HT-29 (cell line): ENCODE measurements around the gene SURF2. TPM values are rescaled to one million over a fixed set of nuclear protein-coding genes. Genes with fewer than 3 reads are reported as not detected.

Source experiments
- DNase-seq: peaks from one replicate; pipeline ENCODE4 v3.0.0-alpha.2; 2015; ENCODE audit warnings: low spot score
- total RNA-seq: library from RNA; depleted of rRNA; stranded (reverse); fragments of >200 nt; shearing (Covaris generic); gene quantifications from 2 replicates; pipeline ENCODE4 v1.2.3, GENCODE V29; 2014

Gene SURF2
- total RNA-seq, 1 experiment from 2014 or later, result 94.2 TPM

DNA sequence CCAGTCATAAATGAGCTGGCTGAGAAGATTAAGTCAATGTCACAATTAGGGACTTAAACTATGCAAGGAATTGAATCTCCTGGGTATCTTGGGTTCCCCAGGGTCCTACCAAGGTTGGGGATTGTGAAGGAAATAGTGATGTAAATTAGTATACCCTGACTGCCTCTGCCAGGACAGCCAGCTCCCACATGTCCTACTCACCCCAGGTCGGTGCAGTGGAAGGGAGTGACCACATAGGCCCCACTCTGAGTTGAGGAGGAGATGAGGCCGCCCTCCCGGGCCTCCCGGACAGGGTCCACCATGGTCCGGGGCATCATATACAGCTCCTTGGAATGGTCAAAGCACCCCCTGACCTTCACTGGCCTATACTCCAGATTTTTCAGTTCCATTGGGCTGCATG lies 2.8 kb upstream of the SURF2 start:
- DNase-seq, result no peak

DNA sequence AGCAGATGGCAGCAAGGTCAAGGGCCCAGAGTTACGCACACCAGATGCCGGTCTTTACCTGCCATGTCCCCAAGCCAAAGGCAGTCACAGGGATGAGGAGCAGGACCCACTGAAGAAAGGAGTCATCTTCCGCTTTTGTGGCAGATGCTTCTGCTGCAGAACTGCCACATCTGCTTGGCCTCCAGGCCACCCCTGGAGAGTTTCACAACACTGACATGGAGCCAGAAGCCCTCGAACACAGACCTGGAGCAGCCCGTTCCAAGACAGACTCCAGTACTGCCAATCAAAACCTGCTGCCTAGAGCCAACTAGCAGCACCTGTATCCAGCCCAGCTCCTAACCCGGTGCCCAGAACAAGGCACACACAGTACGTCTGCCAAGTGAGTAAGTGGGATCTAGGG lies 1.6 kb upstream of the SURF2 start:
- DNase-seq, result no peak

DNA sequence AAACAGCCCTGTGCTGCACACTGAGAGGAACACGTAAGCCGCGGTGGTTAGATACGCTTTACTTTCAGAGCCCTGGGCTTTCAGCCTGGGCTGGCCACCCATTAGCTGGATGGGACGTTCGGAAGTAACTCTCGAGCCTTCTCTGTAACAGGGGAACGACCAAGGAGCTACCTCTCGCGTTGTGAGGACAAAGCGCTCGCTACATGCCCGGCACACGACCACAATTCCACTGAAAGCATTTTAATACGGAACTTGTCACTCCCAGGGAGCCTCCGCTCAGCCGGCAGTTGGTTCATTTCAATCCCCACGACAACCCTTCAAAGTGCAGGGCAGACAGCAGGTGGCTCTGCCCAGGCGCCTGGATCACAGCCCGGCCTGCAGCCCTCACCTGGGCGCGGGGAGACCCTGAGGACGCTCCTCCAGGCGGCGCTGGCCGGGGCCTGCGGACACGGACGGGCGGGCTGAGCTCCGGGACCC lies 431 bp upstream of the SURF2 start:
- DNase-seq, result peak; percentile 52

DNA sequence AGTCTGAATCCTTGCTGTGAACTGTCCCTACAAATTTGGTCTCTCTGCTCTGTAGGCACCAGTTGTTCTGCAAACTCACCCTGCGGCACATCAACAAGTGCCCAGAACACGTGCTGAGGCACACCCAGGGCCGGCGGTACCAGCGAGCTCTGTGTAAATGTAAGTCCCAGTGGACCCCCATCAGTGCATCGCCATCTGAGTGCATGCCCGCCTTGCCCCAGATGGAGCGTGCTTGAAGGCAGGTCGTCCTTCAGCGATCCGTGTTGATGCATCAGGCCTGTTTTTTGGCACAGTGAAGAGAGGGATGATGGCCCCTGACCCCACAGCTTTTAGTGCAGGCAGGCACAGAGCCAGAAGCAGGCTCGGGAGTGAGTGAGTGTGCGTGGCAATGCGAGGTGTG lies 1.3 kb downstream of the SURF2 start:
- DNase-seq, result no peak

- DNase-seq, result no peak
These were observed 3.2 kb downstream of the SURF2 start for GRCh38 chr9:133359399-133360175.

DNA sequence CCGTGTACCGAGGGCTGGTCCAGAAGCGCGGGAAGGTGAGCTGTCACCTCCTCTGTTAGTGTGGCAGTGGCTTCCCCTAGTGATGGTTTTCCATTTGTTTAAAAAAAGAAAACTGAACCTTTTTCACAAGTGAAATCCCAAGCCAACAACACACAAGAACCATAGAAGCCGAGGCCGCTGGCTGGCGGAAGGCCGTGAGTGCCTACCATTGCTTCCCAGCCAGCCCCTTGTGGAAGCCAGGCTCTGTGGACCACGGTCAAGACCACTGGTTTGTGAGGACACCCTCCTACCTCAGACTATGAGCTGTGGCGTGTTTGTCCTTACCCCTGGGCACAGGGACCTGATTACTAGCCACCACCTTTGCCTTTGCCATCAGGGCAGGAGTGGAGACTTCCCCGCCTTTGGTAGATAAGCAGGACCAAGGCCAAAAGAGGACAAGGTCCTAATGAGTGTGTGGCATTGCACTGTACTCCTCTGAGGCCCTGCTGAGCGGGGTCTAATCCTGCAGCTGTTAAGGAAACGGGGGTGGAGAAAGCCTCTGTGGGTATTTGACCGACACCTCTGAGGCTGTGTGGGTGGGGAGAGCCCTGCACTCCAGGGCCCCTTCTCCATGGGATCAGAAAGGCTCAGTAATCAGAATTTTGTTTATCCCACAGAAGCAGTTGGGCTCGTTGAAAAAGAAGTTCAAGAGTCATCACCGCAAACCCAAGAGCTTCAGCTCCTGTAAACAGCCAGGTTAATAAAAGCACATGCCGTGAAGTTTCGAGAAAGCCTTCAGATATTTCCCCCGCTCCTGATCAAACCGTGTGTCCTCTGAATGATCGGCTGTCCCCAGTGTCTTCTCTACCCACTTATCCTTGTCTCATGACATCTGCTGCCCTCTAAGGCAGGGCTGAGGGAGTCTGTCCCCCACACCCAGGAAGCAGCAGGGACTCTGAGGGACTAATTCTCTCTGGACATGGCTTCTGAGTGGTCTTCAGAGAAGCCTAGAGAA lies 4.3 kb downstream of the SURF2 start:
- no peak for DNase-seq

GRCh38 chr9:133361507-133362092 lies 5.2 kb downstream of the SURF2 start:
- DNase-seq, result no peak

- no peak for DNase-seq
These were observed 6.2 kb downstream of the SURF2 start for GRCh38 chr9:133362359-133363044.

DNA sequence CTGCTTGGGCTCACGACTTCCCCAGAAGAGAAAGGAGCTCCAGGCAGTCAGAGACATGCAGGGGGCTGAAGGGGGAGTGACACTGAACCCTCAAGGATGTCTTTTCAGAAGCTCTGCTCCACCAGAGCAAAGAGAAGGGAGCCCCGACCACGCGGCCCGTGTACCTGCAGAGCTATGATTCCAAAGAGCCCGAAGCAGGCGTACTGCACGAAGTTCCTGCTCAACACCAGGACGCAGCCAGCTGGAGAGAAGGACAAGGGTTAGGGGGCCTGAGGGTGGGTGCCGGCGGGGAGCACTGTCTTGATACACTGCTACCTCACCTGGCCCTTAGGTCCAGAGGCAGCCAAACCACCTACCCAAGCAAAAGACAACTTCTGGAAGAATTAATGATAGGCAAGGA lies 10.1 kb downstream of the SURF2 start:
- DNase-seq, result no peak

DNA sequence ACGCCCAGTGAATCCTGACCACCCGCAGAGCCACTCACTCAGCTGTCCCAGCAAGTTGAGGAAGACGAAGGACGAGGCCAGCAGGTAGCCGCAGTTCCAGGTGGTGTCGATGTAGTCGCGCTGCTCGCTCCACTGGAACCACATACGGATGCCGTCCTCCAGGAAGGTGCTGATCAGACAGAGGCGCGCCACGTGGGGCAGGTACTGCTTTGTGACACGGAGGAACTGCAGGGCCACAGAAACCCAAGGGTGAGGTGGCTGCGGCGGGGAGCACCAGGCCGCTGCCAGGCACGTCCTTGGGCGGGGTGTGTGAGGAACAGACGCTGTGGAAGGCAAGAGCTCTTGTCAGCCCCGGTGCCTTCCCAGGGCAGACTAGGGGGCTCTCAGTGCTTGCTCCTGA lies 10.9 kb downstream of the SURF2 start:
- DNase-seq, result no peak

DNA sequence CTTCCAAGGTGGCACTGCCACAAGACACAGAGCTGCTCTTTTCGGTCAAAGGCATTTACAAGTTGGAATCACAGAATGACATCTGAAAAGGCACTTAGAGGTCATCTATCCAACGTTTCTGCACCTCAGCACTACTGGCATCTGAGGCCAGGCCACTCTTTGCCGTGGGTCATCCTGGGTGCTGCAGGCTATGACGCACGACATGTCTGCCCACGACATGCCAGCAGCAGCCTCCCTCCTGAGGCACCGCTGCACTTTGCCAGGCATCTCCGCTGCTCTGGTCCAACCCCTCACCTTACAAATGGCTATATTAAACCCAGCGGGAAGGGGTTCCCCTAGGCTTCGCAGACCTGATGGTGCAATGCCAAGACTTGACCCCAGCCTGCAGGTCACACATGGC lies 11.4 kb downstream of the SURF2 start:
- no peak for DNase-seq

DNA sequence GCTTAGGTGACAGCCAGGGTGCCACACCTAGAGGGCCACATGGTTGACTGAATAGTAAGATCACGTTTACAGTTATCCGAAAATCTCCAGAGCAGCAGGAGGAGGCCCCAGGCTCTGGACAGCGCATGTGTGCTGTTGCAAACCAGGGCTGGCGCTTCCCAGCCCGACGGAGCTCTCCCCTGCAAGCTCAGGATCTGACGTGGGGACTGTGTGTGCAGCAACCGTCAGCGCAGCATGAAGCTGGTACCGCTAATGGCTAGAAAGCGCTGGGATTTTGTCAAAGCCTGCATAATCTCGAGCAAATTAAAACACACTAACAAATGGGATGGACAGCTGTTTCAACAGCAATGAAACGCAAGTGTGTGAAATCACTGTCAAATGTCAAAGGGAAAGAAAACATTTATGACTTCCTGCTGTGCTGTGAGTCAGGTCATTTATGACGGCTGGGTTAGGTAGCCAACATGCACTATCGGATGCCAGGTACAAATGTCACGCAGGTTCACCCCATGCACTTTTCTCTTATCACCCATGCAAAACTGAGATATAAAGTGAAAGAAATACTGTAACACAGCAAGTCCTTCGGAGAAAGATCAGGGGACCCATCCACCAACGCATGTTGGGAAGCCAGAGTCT lies 12.0 kb downstream of the SURF2 start:
- DNase-seq, result no peak

DNA sequence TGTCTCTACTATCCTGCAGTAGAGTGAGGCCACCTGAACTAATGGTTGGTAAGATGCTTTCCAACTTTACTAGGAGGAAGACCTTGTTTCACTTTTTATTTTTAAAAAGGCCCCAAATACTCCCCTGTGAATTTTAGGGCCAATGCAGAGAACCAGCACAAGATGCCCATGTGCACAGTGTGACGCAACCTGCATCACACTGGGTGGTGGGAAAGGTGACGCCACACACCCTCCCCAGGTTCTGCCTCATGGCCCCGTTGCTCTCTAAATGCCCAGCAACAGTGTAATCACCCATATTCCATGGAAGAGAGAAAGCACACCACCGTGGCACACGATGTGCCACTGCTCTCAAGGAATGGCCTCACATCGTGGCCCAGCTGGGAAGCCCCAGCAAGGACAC lies 13.1 kb downstream of the SURF2 start:
- no peak for DNase-seq

GRCh38 chr9:133369933-133370332 lies 13.6 kb downstream of the SURF2 start:
- DNase-seq, result no peak

- no peak for DNase-seq
These were observed 14.3 kb downstream of the SURF2 start for GRCh38 chr9:133370685-133371084.

DNA sequence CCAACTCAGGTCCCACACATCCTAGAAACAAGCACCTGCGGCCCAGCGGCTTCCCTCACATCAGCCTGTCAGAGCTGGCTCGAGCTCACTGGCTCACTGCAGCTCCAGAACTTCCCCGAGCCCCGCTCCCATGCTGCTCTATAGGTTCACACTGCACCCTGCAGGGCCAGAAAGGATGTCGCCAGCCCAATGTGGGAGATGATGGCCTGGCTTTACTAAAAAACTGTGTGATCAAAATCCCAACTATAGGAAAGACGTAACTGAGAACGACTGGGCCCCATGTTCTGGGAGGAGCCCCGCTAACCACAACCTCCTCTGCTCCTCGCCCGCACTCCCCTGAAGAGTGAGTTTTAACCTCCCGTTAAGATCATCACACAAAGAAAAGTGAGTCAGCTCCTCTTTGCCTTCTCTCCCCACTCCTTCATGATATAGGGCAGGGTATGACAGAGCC lies 14.9 kb downstream of the SURF2 start:
- DNase-seq, result no peak

DNA sequence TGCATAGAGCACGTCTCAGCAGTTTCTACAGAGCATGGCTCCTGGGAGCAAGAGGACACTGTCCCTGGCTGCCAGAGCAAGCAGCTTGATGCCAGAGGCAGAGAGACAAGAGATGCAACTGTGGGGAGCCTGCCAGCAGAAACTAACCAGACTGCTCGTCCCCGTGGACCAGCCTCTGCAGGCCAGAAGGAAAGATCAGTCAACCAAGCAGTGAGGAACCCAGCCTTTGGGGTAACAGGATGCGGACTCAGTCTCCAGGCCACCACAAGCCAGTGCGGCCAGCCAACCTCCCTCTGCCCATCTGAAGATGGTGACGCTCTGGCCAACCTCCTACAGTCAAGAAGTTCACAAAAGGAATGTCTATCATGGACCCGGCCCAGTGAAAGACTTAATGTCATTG lies 15.8 kb downstream of the SURF2 start:
- DNase-seq, result no peak

DNA sequence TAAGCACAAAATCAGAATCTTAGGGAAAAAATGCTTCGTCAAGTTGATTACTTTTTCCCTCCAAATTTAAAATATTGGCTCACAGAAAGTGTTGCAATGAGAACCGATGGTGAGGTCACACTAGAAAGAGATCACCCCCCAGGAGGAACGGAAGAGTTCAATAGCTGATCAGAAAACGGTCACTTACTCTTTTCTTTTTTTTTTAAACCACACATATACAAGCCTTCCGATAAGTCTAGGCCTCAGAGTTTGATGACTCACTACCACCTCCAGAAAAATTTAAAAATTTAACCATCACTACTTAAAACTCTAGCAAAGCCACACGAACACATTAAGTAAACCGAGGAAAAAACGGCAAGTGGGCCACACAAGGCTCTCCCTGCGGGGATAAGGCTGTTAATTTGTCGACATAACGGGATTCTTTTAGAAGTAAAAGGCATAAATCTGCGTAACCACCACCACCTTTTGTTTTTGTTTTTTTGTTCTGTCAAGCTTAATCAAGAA lies 18.3 kb downstream of the SURF2 start:
- no peak for DNase-seq

- DNase-seq, result peak; percentile 65
These were observed 18.9 kb downstream of the SURF2 start for GRCh38 chr9:133375116-133375723.
